H1 (cell line): ENCODE measurements around the gene SOST. TPM values are rescaled to one million over a fixed set of nuclear protein-coding genes. Genes with fewer than 3 reads are reported as not detected.

Experiments used
- CTCF ChIA-PET: fragments of 300-600 bp; sonication (Branson Sonifier 250); formaldehyde crosslinking; loops from one replicate; lab custom pipeline; 2021; ENCODE audit not compliant: partially characterized antibody; lab: Charles Lee
- POLR2A ChIA-PET: fragments of 300-600 bp; sonication (Branson Sonifier 250); formaldehyde crosslinking; loops from one replicate; lab custom pipeline; 2021; ENCODE audit warnings: inconsistent platforms; ENCODE audit not compliant: partially characterized antibody; lab: Charles Lee
- DNase-seq, 2 experiments: peaks; one replicate each; pipeline versions ENCODE4 v3.0.0 to v3.0.0-alpha.2; 2010 to 2022; ENCODE audit warnings: low spot score in 2 of 2, low read depth in 1 of 2, mixed read lengths in 1 of 2
- FAIRE-seq: peaks from 2 replicates; lab custom pipeline; 2011; peaks lifted over from hg19 to GRCh38; lab: Jason Lieb, UNC
- H2AFZ ChIP-seq: 2 replicates; pipeline ENCODE4 v1.8.1; 2012; ENCODE audit warnings: low read length, inconsistent platforms
- H2AK5ac ChIP-seq: 2 replicates; pipeline ENCODE4 v1.6.1; 2013; ENCODE audit warnings: low read depth, low read length
- H2BK120ac ChIP-seq: replicated peaks from 2 replicates; pipeline ENCODE3; 2013; ENCODE audit warnings: low read depth, low read length, inconsistent platforms
- H2BK12ac ChIP-seq: 2 replicates; pipeline ENCODE4 v1.6.1; 2013; ENCODE audit warnings: low read depth, low read length
- H2BK15ac ChIP-seq: 2 replicates; pipeline ENCODE4 v1.6.1; 2013; ENCODE audit warnings: low read length
- H2BK20ac ChIP-seq: 2 replicates; pipeline ENCODE4 v1.6.1; 2013; ENCODE audit warnings: low read length
- H2BK5ac ChIP-seq: 2 replicates; pipeline ENCODE4 v1.6.1; 2013; ENCODE audit warnings: low read depth, low read length
- H3K14ac ChIP-seq: 2 replicates; pipeline ENCODE4 v1.6.1; 2013; ENCODE audit warnings: inconsistent platforms; ENCODE audit not compliant: insufficient read length
- H3K18ac ChIP-seq: 2 replicates; pipeline ENCODE4 v1.6.1; 2013; ENCODE audit warnings: low read length; ENCODE audit errors: extremely low read depth
- H3K23ac ChIP-seq: 2 replicates; pipeline ENCODE4 v1.6.1; 2013; ENCODE audit warnings: inconsistent platforms; ENCODE audit not compliant: insufficient read length
- H3K23me2 ChIP-seq: 2 replicates; pipeline ENCODE4 v1.6.1; 2013; ENCODE audit warnings: low read depth, low read length
- H3K27ac ChIP-seq: 2 replicates; pipeline ENCODE4 v1.6.1; 2011; ENCODE audit warnings: low read depth, low read length, inconsistent platforms
- H3K27me3 ChIP-seq, 4 experiments: replicated peaks in 1 of 4; 1 replicate in 1 of 4; 2 replicates in 3 of 4; pipeline versions ENCODE4 v1.6.1 to v1.8.1; 2011 to 2013; ENCODE audit warnings: low read length in 3 of 4, mild to moderate bottlenecking in 3 of 4, inconsistent platforms in 2 of 4, mixed read lengths in 2 of 4, moderate library complexity in 1 of 4; ENCODE audit not compliant: control insufficient read depth in 3 of 4, insufficient read depth in 3 of 4; ENCODE audit errors: extremely low read depth in 1 of 4
- H3K36me3 ChIP-seq, 4 experiments: 2 replicates each; pipeline versions ENCODE4 v1.6.1 to v1.8.1; 2011 to 2013; ENCODE audit warnings: mild to moderate bottlenecking in 4 of 4, low read length in 3 of 4, moderate library complexity in 2 of 4, control low read depth in 1 of 4, inconsistent platforms in 1 of 4; ENCODE audit not compliant: insufficient read depth in 4 of 4, control insufficient read depth in 2 of 4
- H3K4ac ChIP-seq: replicated peaks from 2 replicates; pipeline ENCODE3; 2013; ENCODE audit warnings: low read length, low read depth, mixed read lengths, inconsistent platforms; ENCODE audit not compliant: insufficient read length
- H3K4me1 ChIP-seq, 4 experiments: replicated peaks in 1 of 4; 1 replicate in 1 of 4; 2 replicates in 3 of 4; pipeline versions ENCODE4 v1.6.1 to v1.8.1; 2011 to 2013; ENCODE audit warnings: low read length in 3 of 4, inconsistent platforms in 2 of 4, mixed read lengths in 1 of 4; ENCODE audit not compliant: insufficient read depth in 4 of 4, control insufficient read depth in 3 of 4
- H3K4me2 ChIP-seq, 2 experiments: 2 replicates each; pipeline versions ENCODE4 v1.6.1 to v1.8.1; 2011 to 2013; ENCODE audit warnings: low read depth in 2 of 2, low read length in 2 of 2, control low read depth in 1 of 2, inconsistent platforms in 1 of 2, mild to moderate bottlenecking in 1 of 2; ENCODE audit not compliant: insufficient read depth in 1 of 2
- H3K4me3 ChIP-seq, 4 experiments: fragments of 200-600, 300-600 bp in 1 of 4; sonication (generic), shearing (Covaris generic), sonication (Bioruptor Twin) in 1 of 4; 2 replicates each; pipeline versions ENCODE4 v1.5.1 to v1.8.1; 2011 to 2016; ENCODE audit warnings: low read length in 4 of 4, low read depth in 3 of 4, control low read depth in 2 of 4, inconsistent platforms in 2 of 4, mild to moderate bottlenecking in 2 of 4, mixed read lengths in 1 of 4, moderate library complexity in 1 of 4; ENCODE audit not compliant: insufficient read depth in 2 of 4; ENCODE audit errors: extremely low read depth in 1 of 4
- H3K56ac ChIP-seq: replicated peaks from 2 replicates; pipeline ENCODE3; 2013; ENCODE audit warnings: low read depth, mild to moderate bottlenecking, mixed read lengths, low read length, inconsistent platforms; ENCODE audit not compliant: insufficient read length
- H3K79me1 ChIP-seq: 2 replicates; pipeline ENCODE4 v1.6.1; 2013; ENCODE audit warnings: low read depth, low read length, control low read depth
- H3K79me2 ChIP-seq, 2 experiments: 2 replicates each; pipeline versions ENCODE4 v1.6.1 to v1.8.1; 2012 to 2013; ENCODE audit warnings: low read length in 2 of 2, mild to moderate bottlenecking in 2 of 2, inconsistent platforms in 1 of 2; ENCODE audit not compliant: insufficient read depth in 2 of 2, control insufficient read depth in 1 of 2
- H3K9ac ChIP-seq, 4 experiments: replicated peaks in 1 of 4; 1 replicate in 1 of 4; 2 replicates in 3 of 4; pipeline versions ENCODE4 v1.6.1 to v1.8.1; 2011 to 2013; ENCODE audit warnings: low read depth in 3 of 4, low read length in 3 of 4, control low read depth in 2 of 4, mild to moderate bottlenecking in 2 of 4, moderate library complexity in 2 of 4, inconsistent platforms in 1 of 4; ENCODE audit errors: extremely low read depth in 1 of 4
- H3K9me3 ChIP-seq, 2 experiments: 2 replicates each; pipeline versions ENCODE4 v1.6.1 to v1.8.1; 2012 to 2013; ENCODE audit warnings: mild to moderate bottlenecking in 2 of 2, moderate library complexity in 2 of 2, control low read depth in 1 of 2, inconsistent platforms in 1 of 2, low read depth in 1 of 2, low read length in 1 of 2, mixed read lengths in 1 of 2; ENCODE audit not compliant: insufficient read depth in 2 of 2
- H4K20me1 ChIP-seq, 2 experiments: replicated peaks in 1 of 2; 2 replicates each; pipeline versions ENCODE3 to v1.8.1; 2011 to 2013; ENCODE audit warnings: inconsistent platforms in 2 of 2, low read length in 2 of 2, mild to moderate bottlenecking in 1 of 2; ENCODE audit not compliant: insufficient read depth in 2 of 2, control insufficient read depth in 1 of 2
- H4K5ac ChIP-seq: 2 replicates; pipeline ENCODE4 v1.6.1; 2013; ENCODE audit warnings: low read length, low read depth, mixed read lengths, inconsistent platforms; ENCODE audit not compliant: insufficient read length
- H4K8ac ChIP-seq: 2 replicates; pipeline ENCODE4 v1.8.0; 2013; ENCODE audit warnings: mild to moderate bottlenecking, moderate library complexity, low read length, inconsistent platforms; ENCODE audit not compliant: insufficient read depth; ENCODE audit errors: extremely low read depth
- H4K91ac ChIP-seq: replicated peaks from 2 replicates; pipeline ENCODE3; 2013; ENCODE audit warnings: low read length, mixed read lengths, inconsistent platforms; ENCODE audit not compliant: insufficient read length
- ASH2L ChIP-seq: fragments of 200-600, 300-600 bp; sonication (generic); IDR thresholded peaks from one replicate; pipeline ENCODE4 v1.7.1; 2017; ENCODE audit warnings: low read length
- EGR1 ChIP-seq: IDR thresholded peaks from 2 replicates; pipeline ENCODE4 v1.6.1; 2011; ENCODE audit warnings: low read depth, low read length, borderline replicate concordance
- GABPA ChIP-seq: IDR thresholded peaks from 2 replicates; pipeline ENCODE4 v1.6.1; 2011; ENCODE audit warnings: mild to moderate bottlenecking, low read length, moderate library complexity, borderline replicate concordance; ENCODE audit not compliant: insufficient read depth
- JUND ChIP-seq: IDR thresholded peaks from 2 replicates; pipeline ENCODE4 v1.6.1; 2011; ENCODE audit warnings: mild to moderate bottlenecking, improper control_type of control experiment, low read length
- RBBP5 ChIP-seq: IDR thresholded peaks from 2 replicates; pipeline ENCODE4 v1.7.1; 2012; ENCODE audit warnings: low read depth, mild to moderate bottlenecking, inconsistent platforms, low read length, moderate library complexity, borderline replicate concordance
- RNF2 ChIP-seq: fragments of 200-900, 300-1000 bp; sonication (generic); IDR thresholded peaks from 2 replicates; pipeline ENCODE4 v1.7.1; 2016; ENCODE audit warnings: borderline replicate concordance, low read depth, mild to moderate bottlenecking, antibody characterized with exemption, low read length; ENCODE audit not compliant: poor library complexity, severe bottlenecking; ENCODE audit errors: missing control alignments
- SAP30 ChIP-seq: fragments of 300-600 bp; sonication (generic); IDR thresholded peaks from 2 replicates; pipeline ENCODE4 v1.7.1; 2012; ENCODE audit warnings: low read length, moderate library complexity, mild to moderate bottlenecking, inconsistent platforms; ENCODE audit not compliant: insufficient read depth, insufficient replicate concordance
- TEAD4 ChIP-seq: IDR thresholded peaks from 2 replicates; pipeline ENCODE4 v1.6.1; 2012; ENCODE audit warnings: low read depth, low read length, inconsistent platforms, mixed read lengths
- WGBS, 2 experiments: shearing (Covaris generic) in 1 of 2; methylation state at CpG; one replicate each; pipeline versions ENCODE4 v1.1.6 to v1.1.7; 2013 to 2015; ENCODE audit warnings: low lambda C conversion rate in 2 of 2, mixed read lengths in 2 of 2, inconsistent platforms in 1 of 2, low coverage in 1 of 2, missing lambda C conversion rate in 1 of 2; ENCODE audit not compliant: insufficient replicate concordance in 2 of 2, insufficient coverage in 1 of 2, insufficient read length in 1 of 2; ENCODE audit errors: extremely low coverage in 1 of 2, missing lambda C conversion rate in 1 of 2; 5-methylcytosine and 5-hydroxymethylcytosine counted together
- polyA plus RNA-seq, 7 experiments: library from polyadenylated mRNA; depleted of rRNA in 3 of 7; stranded (reverse) in 5 of 7; unstranded in 2 of 7; fragments of >200 nt in 5 of 7; fragments of 200-250 nt in 2 of 7; gene quantifications; 1 replicate in 5 of 7; 2 replicates in 1 of 7; 4 replicates in 1 of 7; pipeline versions ENCODE4 v1.2.1 to v1.2.3, GENCODE V29; 2011 to 2013; ENCODE audit warnings: missing spikeins in 2 of 7, mixed read lengths in 2 of 7
- total RNA-seq: library from RNA; stranded (reverse); fragmentation: NEBNext Ultra II Directional; extraction: Animal tissue kit (Norgen Biotek cat#: 25700); gene quantifications from 2 replicates; pipeline ENCODE4 v1.2.1, GENCODE V29; 2021
- TF ChIP-seq, protein P1 (sequence below): IDR thresholded peaks from 2 replicates; pipeline ENCODE4 v1.6.1; 2012; ENCODE audit warnings: inconsistent platforms
- TF ChIP-seq, protein P2 (sequence below): IDR thresholded peaks from 2 replicates; pipeline ENCODE4 v1.6.1; 2011; ENCODE audit warnings: low read length, improper control_type of control experiment

Gene SOST
- total and polyA plus RNA-seq, 2 of the 8 experiments (the other 6 are each of a cell fraction or from before 2014, with no cell fraction given), result 0.08 TPM; not detected in 1

DNA sequence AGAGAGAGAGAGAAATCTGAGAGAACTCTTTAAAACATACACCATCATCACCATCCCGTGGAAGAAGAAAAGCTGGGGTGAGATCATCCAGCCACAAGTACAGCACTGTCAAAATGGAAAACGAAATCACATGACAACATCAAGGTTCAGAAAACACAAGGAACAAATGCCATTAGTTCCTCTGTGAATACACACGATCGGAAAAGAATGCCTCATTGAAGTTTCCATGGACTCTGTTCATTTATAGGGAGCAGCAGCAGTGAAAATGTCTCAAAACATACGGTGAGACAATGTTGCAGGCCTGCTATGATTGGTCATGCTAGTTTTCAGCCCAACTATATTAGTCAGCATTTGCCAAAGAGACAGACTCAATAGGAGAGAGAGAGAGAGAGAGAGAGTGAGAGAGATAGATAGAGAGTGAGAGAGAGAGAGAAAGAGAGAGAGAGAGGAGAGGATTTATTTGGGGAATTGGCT, 26.1 kb upstream of the SOST start:
- ChIA-PET CTCF (interaction anchor here (0.9 to 1.8 kb wide), 3 partner anchors 17 to 94 kb away, joined by 3 to 4 read pairs (median 4); no protein-coding TSS in a partner anchor), POLR2A (no interaction called here)

More for the DNA sequence above, 26.1 kb upstream of the SOST start:
- Histone ChIP-seq H3K79me2 (no peaks in the 10 kb centered on the region), H4K5ac (no peak overlapping the region), H4K20me1 (no peaks in the 10 kb centered on the region), H2AFZ (no peak overlapping the region), H2BK5ac (no peak overlapping the region), H3K27me3 (peaks cover 0 to 4% (median 2%) of the 10 kb centered on the region in 4 experiments; a peak in 6 of 7 replicates), H4K8ac (no peak overlapping the region), H2BK12ac (no peak overlapping the region), H4K91ac (no peak overlapping the region), H3K23me2 (no peaks in the 10 kb centered on the region), H3K79me1 (no peaks in the 10 kb centered on the region), H3K9ac (no peak overlapping the region), H3K18ac (no peak overlapping the region), H3K36me3 (no peaks in the 10 kb centered on the region), H3K23ac (no peak overlapping the region), H2AK5ac (no peak overlapping the region), H3K4ac (no peak overlapping the region), H3K14ac (no peak overlapping the region), H3K4me2 (no peak overlapping the region), H3K4me1 (peaks cover 0 to 2% (median under 1%) of the 10 kb centered on the region in 4 experiments; a peak in 4 of 7 replicates), H2BK15ac (no peak overlapping the region), H2BK120ac (no peak overlapping the region), H2BK20ac (no peak overlapping the region), H3K27ac (no peak overlapping the region), H3K4me3 (no peak overlapping the region), H3K56ac (no peak overlapping the region), H3K9me3 (no peaks in the 10 kb centered on the region)
- no peak for FAIRE-seq
- DNase-seq, result no peak
- TF ChIP-seq RNF2 (no peak), TEAD4 (no peak), JUND (no peak), RBBP5 (no peak), SAP30 (no peak), GABPA (no peak), ASH2L (no peak), EGR1 (no peak)
- TF ChIP-seq, protein P1, sequence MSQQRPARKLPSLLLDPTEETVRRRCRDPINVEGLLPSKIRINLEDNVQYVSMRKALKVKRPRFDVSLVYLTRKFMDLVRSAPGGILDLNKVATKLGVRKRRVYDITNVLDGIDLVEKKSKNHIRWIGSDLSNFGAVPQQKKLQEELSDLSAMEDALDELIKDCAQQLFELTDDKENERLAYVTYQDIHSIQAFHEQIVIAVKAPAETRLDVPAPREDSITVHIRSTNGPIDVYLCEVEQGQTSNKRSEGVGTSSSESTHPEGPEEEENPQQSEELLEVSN, result no peak
- TF ChIP-seq, protein P2, sequence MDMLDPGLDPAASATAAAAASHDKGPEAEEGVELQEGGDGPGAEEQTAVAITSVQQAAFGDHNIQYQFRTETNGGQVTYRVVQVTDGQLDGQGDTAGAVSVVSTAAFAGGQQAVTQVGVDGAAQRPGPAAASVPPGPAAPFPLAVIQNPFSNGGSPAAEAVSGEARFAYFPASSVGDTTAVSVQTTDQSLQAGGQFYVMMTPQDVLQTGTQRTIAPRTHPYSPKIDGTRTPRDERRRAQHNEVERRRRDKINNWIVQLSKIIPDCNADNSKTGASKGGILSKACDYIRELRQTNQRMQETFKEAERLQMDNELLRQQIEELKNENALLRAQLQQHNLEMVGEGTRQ, result no peak
- 81% methylated on average over 5 of the region's 5 CpGs; no CpG with 5 or more reads in 1 of the 2 experiments for WGBS, 2 experiments
